GM19463 (cell line): ENCODE data around the gene PVALEF.
"Not testable (repeated sequence)": the region's sequence is repeated elsewhere in the genome, so short reads cannot be mapped to it uniquely, and the experiment has no call there.

Experiments used
- ATAC-seq: cut with Tn5 transposase; IDR thresholded peaks from one replicate; pipeline ENCODE4 v1.9.1; 2021; ENCODE audit warnings: mild to moderate bottlenecking, moderate library complexity; ENCODE audit not compliant: unreplicated experiment

The PVALEF gene

GRCh38 chr17:81210868-81211267, 45.6 kb downstream of the PVALEF start:
- ATAC-seq = no peak

- no peak for ATAC-seq
These were observed 47.1 kb downstream of the PVALEF start for GRCh38 chr17:81212365-81212764.

GRCh38 chr17:81213978-81214377, 48.7 kb downstream of the PVALEF start:
- ATAC-seq = no peak

GRCh38 chr17:81217491-81217890, 52.2 kb downstream of the PVALEF start:
- no peak for ATAC-seq

- ATAC-seq = no peak
These were observed 53.2 kb downstream of the PVALEF start for GRCh38 chr17:81218459-81218858.

GRCh38 chr17:81218991-81219390, 53.7 kb downstream of the PVALEF start:
- no peak for ATAC-seq

GRCh38 chr17:81219476-81220180, 54.3 kb downstream of the PVALEF start:
- no peak for ATAC-seq

GRCh38 chr17:81221371-81221841, 56.1 kb downstream of the PVALEF start:
- no peak for ATAC-seq

GRCh38 chr17:81221842-81222619, 56.7 kb downstream of the PVALEF start:
- ATAC-seq = no peak

- ATAC-seq = no peak
These were observed 57.3 kb downstream of the PVALEF start for GRCh38 chr17:81222620-81222905.

GRCh38 chr17:81222906-81223761, 57.8 kb downstream of the PVALEF start, which contains the start of gene CEP131:
Gene CEP131 (minus strand): TSS chr17:81222965. CDS start chr17:81220056, 2,909 bp downstream.
- peak; percentile 85 for ATAC-seq

- no peak for ATAC-seq
These were observed 58.4 kb downstream of the PVALEF start for GRCh38 chr17:81223762-81224130.

GRCh38 chr17:81227630-81228029, 62.3 kb downstream of the PVALEF start:
- not testable (repeated sequence) for ATAC-seq

- no peak for ATAC-seq
These were observed 63.1 kb downstream of the PVALEF start for GRCh38 chr17:81228420-81228819.

GRCh38 chr17:81228834-81229665, 63.7 kb downstream of the PVALEF start:
- ATAC-seq = no peak

GRCh38 chr17:81229666-81229920, 64.3 kb downstream of the PVALEF start:
- ATAC-seq = no peak

- no peak for ATAC-seq
These were observed 64.9 kb downstream of the PVALEF start for GRCh38 chr17:81230043-81230820.

GRCh38 chr17:81231121-81231645, 65.9 kb downstream of the PVALEF start:
- ATAC-seq = no peak

- ATAC-seq = no peak
These were observed 66.7 kb downstream of the PVALEF start for GRCh38 chr17:81231766-81232581.
